GM19023 (cell line): Measurements from ENCODE around the gene PITPNM3.

ENCODE experiments used
- ATAC-seq: cut with Tn5 transposase; IDR thresholded peaks from one replicate; pipeline ENCODE4 v1.9.1; 2021; ENCODE audit warnings: mild to moderate bottlenecking, moderate library complexity; ENCODE audit not compliant: unreplicated experiment

The PITPNM3 gene

DNA sequence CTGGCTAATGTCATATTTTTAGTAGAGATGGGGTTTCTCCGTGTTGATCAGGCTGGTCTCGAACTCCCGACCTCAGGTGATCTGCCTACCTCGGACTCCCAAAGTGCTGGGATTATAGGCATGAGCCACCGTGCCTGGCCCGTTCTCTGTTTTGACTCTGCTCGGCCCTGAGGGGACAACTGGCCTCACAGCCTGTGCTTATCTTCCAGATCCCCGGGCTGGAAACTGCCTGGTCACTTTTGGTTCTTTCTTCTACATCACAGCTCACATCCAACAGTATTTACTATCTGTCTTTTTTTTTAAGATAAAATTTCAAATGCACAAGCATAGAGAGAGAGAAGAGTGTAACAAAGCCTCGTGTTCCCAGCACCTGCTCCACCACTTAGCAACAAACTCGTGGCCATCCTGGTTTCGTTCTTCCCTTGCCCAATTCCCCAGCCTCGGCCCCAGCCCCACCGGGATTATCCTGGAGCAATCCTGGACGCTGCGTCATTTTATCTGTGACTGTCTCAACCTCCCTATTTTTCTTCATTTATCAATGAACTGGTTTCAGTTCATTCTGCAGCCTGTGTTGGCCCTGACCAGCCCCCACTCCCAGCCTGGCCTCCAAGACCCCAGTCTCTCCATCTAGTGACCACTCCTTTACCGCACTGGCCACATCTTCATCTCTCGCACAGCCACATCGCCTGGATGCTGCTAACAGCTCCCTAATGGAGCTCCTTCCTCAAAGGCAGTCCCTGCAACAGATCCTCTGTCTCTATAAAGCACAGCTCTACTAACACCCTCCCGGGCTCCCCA lies 91.0 kb downstream of the PITPNM3 start:
- no peak for ATAC-seq

- no peak for ATAC-seq
Measured at GRCh38 chr17:6464446-6465041, 91.8 kb downstream of the PITPNM3 start.

DNA sequence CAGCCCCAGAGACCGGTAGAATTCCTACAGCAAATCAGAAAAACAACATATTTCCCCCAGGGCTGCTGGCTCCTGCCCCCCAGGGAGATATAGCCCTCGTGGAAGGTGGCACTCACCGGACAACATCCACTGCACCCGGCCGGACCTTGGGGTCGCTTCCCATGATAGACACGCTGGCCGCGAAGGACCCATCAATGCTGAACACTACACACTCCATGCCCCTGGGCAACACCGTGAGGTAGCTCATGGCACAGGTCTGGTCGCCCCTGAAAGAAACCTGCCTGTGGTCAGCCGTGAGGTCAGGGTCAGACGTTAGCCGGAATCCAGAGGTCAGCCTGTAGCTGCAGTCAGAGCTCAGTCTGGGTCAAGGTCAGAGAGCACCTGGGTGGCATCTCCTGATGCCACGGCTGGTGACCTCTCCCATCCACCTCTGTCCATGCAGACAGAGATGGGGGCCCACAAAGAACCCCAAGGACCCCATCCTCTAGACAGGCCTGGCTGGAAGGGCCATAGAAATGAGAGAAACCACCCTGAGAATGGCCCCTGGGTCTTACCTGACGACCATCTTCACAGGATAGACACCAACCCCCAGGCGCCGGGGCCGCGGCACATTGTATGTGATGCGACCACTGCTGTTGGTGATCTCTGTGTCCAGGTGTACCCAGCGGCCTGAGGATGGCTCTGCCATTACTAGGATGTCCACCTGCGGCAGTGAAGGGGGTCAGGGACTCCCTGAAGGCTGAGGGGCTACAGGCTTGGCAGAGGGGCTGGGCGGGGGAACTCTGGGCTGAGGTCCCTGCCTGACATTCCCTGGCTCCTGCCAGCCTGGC lies 92.5 kb downstream of the PITPNM3 start:
- no peak for ATAC-seq

GRCh38 chr17:6462692-6463091 lies 93.7 kb downstream of the PITPNM3 start:
- ATAC-seq, result no peak

GRCh38 chr17:6461792-6462524 lies 94.4 kb downstream of the PITPNM3 start:
- no peak for ATAC-seq

DNA sequence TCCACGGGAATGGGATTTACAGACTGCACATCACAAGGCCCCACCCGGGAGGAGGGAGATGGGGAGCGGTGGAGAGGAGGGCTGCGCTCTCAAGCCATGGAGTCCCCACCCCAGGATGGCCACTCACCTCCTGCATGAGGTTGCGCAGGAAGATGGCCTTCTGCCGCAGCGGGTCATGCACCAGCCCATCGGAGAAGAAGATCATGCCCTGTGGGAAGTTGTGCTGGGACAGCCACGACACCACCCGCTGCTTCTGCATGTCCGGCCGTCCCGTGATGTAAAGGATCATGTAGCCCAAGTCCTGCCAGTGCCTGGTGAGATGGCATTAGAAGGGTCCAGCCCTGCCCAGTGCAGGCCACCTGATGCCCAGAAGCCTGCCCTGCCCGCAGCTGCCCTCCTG lies 95.1 kb downstream of the PITPNM3 start:
- no peak for ATAC-seq

- no peak for ATAC-seq
Measured at GRCh38 chr17:6460531-6461161, 95.7 kb downstream of the PITPNM3 start.

DNA sequence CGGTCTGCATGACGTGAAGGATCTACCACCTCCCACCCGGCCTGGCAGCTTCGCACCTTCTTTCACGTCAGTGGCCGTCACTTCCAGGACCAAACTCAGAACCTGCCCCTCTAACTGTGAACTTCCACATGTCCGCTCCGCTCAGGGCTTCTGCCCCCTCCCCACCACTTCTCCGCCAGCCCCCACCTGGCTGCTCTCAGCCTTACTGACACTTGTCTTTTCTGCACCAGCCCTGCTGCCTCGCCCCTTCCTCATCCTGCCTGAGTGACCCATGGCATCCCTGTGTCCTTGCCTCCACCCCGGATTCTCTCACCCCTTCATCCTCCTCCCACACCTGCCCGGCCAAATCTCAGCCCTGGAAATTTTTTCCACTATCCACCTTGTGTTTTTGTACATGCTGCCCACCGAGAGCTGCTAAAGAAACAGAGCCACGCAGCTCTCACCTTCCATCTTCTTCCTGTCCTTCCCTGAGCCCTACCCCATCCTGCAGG lies 97.8 kb downstream of the PITPNM3 start:
- ATAC-seq, result no peak

DNA sequence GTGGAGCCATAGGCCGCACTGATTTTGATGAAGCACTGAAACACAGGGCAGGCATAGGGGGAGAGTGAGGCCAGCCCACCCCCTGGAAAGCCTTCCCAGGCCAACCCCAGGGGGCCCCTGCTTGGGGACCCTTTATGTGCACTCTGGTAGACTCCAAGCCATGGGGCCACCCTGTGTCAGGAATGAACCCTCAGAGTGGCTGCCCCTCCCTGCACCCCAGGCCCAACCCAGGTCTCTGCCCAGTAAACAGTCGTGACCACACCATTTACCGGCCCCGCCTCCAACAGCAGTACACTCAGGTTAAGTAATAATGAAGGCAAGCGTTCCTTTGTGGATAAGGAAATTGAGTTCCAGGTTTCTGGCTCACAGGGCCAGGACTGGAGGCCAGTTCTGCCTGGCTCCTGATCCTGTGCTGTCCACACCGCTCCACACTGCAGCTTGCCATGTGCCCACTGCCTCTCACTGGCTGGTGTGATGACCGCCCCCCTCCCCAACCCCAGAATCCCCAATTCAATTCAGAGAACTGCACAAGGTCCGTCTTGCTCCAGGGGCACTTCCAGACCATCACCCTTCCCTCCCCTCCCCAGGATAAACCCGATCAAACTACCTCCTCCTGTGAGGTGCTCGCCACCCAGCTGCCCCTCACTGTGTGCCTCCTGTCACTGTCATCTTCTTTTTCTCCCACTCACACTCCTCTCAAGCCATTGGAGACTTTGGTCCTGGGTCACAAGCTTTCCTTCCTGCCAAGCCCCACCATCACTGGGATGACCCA lies 98.5 kb downstream of the PITPNM3 start:
- no peak for ATAC-seq

GRCh38 chr17:6456914-6457687 lies 99.3 kb downstream of the PITPNM3 start:
- ATAC-seq, result no peak

- ATAC-seq, result no peak
Measured at GRCh38 chr17:6456321-6456720, 100.0 kb downstream of the PITPNM3 start.

DNA sequence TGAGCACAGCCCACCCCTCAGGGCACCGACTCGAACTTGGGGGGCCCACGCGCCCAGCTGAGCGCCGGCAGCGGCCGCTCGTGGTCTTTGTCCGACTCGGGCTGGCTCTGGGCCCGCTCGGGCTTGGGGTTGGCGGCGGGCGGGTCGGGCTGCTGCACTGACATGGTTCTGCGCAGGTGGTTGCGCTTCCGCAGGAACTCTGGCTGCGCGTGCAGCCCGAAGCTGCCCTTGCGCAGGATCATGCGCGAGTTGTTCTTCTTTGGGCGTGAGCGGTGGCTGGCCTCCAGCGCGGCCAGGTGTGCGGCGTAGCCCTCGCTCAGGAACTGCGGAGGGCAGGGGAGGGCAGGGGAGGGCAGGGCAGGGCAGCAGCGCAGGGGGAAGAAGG lies 101.0 kb downstream of the PITPNM3 start:
- ATAC-seq, result no peak

DNA sequence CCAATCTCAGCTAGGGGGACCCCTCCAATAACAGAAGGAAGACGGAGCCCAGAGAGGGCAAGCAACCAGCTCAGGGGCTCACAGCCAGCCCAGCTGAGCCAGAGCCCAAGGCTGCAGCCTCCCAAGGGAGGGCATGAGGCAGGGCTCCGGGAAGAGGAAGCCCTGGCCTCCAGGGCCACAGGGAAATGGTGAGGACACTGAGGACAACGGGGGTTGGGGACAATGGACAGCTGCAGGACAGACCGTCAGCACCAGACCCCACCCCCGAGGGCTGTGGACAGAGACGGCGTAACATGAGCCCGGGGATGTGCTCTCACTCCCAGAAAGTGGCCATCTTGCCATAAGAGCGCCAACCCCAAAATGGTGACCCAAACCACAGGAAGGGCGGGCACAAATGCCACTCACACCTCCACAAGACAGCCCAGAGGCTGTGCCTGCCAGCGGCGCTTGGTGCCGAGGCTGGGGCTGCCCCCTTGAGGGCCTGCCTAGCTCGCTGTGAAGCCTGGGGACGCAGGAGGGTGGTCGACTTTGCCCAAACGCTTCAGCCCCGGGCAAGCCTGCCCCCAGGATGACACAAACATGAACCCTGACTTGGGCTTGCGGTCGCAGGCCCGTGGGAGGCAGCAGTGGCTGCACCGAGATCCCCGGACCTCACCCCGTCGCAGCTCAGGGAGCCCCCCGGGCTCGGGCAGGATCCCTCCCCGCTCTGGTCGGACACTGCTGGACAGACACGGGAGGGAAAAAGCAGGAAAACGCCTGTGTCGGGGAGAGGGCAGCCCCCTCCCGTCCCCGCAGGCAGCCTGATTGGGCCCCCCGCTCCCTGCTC lies 101.6 kb downstream of the PITPNM3 start:
- no peak for ATAC-seq

GRCh38 chr17:6453279-6454024 lies 102.9 kb downstream of the PITPNM3 start:
- ATAC-seq, result no peak

DNA sequence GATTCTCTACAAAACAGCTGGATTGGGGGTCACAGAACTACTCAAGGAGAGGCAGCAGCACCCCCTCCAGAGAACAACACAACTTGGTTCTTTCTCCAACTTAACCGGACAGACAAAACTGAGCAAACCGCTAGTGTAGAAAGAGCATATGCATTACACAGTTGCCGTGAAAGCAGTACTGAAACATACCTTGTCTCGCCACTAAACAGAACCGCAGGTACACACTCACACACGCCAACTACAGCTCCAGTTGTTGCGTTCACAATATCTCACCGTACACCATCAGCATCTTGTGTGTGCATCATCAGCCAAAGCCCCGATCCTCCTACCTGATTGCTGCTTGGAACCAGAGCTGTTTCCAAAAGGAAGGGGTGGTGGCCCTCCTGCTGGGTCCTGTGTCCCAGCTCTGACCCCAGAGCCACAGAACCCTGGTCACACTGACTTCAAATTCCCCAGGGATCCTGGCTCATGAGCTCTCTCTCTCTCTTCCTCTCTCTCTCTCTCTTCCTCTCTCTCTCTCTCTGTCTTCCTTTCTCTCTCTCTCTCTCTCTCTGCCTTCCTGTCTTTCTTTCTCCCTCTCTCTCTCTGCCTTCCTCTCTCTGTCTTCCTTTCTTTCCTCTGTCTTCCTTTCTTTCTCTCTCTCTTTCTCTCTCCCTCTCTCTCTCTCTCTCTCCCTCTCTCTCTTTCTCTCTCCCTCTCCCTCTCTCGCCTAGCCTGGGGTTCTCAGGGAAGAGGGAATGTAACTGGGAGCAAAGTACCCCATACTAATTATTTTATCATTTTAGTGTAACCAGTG lies 103.7 kb downstream of the PITPNM3 start:
- no peak for ATAC-seq
